Measurements from ENCODE around the gene ZNF557.

Gene ZNF557

DNA sequence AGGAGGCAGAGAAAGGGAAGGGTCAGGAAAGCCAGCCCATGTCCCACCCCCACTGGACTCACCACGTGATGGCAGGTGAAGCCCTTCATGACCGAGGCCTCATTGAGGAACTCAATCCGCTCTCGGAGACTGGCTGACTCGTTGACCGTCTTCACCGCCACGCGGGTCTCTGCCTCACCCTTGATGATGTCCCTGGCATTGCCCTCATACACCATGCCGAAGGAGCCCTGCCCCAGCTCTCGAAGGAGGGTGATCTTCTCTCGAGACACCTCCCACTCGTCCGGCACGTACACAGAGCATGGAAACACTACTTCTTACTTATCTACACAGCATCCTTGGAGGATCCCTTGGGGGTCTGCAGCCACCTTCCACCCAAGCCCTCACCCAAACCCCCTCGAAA, 55.7 kb downstream of the ZNF557 start:
- DNase-seq (ENCODE audit: low spot score), result no peak

DNA sequence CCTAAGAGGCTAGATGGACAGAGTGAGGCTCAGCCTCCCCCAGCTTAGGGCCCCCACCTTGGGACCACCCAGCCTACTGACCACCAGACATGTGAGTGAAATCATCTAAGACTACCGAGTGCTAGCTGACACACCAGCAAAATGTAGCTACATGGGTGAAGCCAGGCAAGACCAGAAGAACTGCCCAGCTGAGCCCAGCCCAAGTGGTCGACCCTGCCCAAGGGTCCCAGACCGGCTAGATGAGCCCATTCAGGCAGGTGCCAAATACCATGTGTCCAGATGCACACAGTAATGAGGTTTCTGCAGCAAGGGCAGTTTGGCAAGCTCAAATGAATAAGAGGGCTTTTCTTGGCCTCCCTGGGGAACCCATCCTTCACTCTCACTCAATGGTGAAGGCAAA, 56.6 kb downstream of the ZNF557 start:
- no peak for DNase-seq (ENCODE audit: low spot score)

DNA sequence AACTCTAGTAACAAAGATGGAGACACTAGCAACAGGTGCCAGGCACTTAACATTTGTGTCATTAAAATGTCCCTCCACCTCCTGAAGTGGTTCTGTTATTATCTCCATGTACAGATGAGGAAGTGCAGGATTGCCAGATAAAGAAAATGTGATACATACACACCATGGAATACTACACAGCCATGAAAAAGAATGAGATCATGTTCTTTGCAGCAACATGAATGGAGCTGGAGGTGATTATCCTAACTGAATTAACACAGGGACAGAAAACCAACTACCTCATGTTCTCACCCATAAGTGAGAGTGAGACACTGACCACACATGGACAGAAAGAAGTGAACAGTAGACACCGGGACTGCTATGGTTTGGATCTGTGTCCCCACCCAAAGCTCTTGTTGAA, 60.5 kb downstream of the ZNF557 start:
- DNase-seq (ENCODE audit: low spot score), result no peak

DNA sequence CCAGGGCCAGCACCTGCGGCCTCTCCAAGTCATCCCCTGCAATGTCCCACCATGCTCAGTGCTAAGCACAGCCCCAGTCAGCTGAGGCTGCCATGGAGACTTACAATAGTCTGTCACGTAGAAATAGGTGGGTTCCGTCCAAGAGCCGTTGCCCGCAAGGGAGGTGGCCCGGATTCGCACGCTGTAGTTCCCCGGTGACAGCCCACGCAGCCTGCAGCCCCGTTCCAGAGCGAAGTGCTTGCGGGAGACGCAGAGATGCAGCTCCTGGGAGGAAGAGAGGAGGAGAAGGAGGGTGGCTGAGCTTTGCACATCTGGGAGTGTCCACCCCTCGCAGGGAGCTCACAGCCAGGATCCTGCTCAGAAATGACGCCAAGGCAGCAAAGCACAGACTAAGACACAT, 62.6 kb downstream of the ZNF557 start:
- no peak for DNase-seq (ENCODE audit: low spot score)

DNA sequence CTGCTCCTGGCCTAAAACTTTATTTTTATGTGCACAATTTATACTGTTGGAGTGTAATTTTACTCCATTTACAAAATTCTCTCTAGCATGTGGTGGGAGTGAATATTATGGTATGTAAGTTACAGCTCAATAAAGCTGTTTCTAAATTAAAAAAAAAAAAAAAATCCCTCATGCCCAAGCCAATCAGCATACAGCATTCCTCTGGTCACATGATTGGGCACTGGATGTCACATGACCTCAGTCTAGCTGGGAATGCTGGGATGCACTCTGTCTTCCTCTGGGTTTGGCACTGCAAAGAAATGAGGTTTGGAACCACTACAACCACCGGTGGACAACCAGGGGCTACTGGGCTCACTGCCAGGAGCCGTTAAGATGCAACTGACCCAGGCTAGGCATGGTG, 67.6 kb downstream of the ZNF557 start:
- DNase-seq (ENCODE audit: low spot score), result no peak
